Activated T-cell treated with anti-CD3 and anti-CD28 coated beads, Interleukin-2, amount 50 U/mL, for 4 hours (primary cell): Measurements from ENCODE around the gene MZF1. TPM values are rescaled to one million over a fixed set of nuclear protein-coding genes. Genes with fewer than 3 reads are reported as not detected.
"Not testable (repeated sequence)": the region's sequence is repeated elsewhere in the genome, so short reads cannot be mapped to it uniquely, and the experiment has no call there.

Source experiments
- ATAC-seq, 2 donors: fragments of 200-7000 bp; cut with Tn5 transposase; one replicate each; pipeline ENCODE4 v1.10.0; 2021
- DNase-seq: peaks from one replicate; pipeline ENCODE4 v3.0.0-alpha.2; 2020
- H3K27me3 Mint-ChIP-seq: one replicate; pipeline ENCODE4 v1.8.0; 2021; ENCODE audit warnings: low read depth, mixed read lengths
- H3K36me3 Mint-ChIP-seq: one replicate; pipeline ENCODE4 v1.8.0; 2022; ENCODE audit warnings: mixed read lengths; ENCODE audit not compliant: insufficient read depth
- H3K4me1 Mint-ChIP-seq: one replicate; pipeline ENCODE4 v1.8.0; 2021; ENCODE audit warnings: low read depth, mixed read lengths
- H3K4me3 Mint-ChIP-seq: one replicate; pipeline ENCODE4 v1.8.0; 2021; ENCODE audit warnings: mild to moderate bottlenecking, moderate library complexity, mixed read lengths
- H3K9me3 Mint-ChIP-seq: one replicate; pipeline ENCODE4 v1.8.0; 2021; ENCODE audit warnings: mixed read lengths
- total RNA-seq, 3 donors: library from RNA; stranded (reverse); gene quantifications; one replicate each; pipeline ENCODE4 v1.2.1, GENCODE V29; 2021

The MZF1 gene
- total RNA-seq = 10 to 100 TPM; 12.4 to 16.9 (median 12.7) TPM

GRCh38 chr19:58572818-58573657 lies at the start of gene MZF1:
MZF1 (minus strand) TSS chr19:58573335; CDS start chr19:58571389, 1,946 bp downstream.
- peaks cover 9% of the 10 kb centered on the region for H3K36me3 Mint-ChIP-seq
- peak; percentile 100 for DNase-seq
- H3K4me1 Mint-ChIP-seq = peaks cover 37% of the 10 kb centered on the region
- H3K4me3 Mint-ChIP-seq = peak within 1 kb of the TSS; percentile 97
- no peaks in the 10 kb centered on the region for H3K27me3 Mint-ChIP-seq
- H3K9me3 Mint-ChIP-seq = no peaks in the 10 kb centered on the region
- ATAC-seq = peak; percentile 75 to 77

GRCh38 chr19:58607213-58607612 lies 34.1 kb upstream of the MZF1 start:
- H3K4me1 Mint-ChIP-seq, H3K36me3 Mint-ChIP-seq, H3K4me3 Mint-ChIP-seq, ATAC-seq, H3K27me3 Mint-ChIP-seq, DNase-seq, H3K9me3 Mint-ChIP-seq: not testable (repeated sequence)

GRCh38 chr19:58606251-58606896 lies 33.2 kb upstream of the MZF1 start:
- DNase-seq = not testable (repeated sequence)

GRCh38 chr19:58586133-58586765 lies 13.1 kb upstream of the MZF1 start:
- DNase-seq (no peak), ATAC-seq (no peak)
- no peak overlapping the region for H3K4me3 Mint-ChIP-seq
- H3K27me3 Mint-ChIP-seq = no peaks in the 10 kb centered on the region
- peaks cover 3% of the 10 kb centered on the region for H3K4me1 Mint-ChIP-seq
- H3K9me3 Mint-ChIP-seq = no peaks in the 10 kb centered on the region
- peaks cover 6% of the 10 kb centered on the region for H3K36me3 Mint-ChIP-seq

More at GRCh38 chr19:58606251-58606896, 33.2 kb upstream of the MZF1 start:
- H3K9me3 Mint-ChIP-seq, ATAC-seq, H3K36me3 Mint-ChIP-seq, H3K27me3 Mint-ChIP-seq, H3K4me3 Mint-ChIP-seq, H3K4me1 Mint-ChIP-seq: not testable (repeated sequence)

GRCh38 chr19:58585442-58586132 lies 12.5 kb upstream of the MZF1 start:
- Mint-ChIP-seq H3K4me3 (no peak overlapping the region), H3K36me3 (peaks cover 9% of the 10 kb centered on the region), H3K27me3 (no peaks in the 10 kb centered on the region), H3K9me3 (no peaks in the 10 kb centered on the region), H3K4me1 (peaks cover 7% of the 10 kb centered on the region)
- no peak for ATAC-seq
- DNase-seq = no peak

GRCh38 chr19:58584498-58585441 lies 11.6 kb upstream of the MZF1 start:
- H3K4me3 Mint-ChIP-seq = no peak overlapping the region

GRCh38 chr19:58582985-58583384 lies 9.8 kb upstream of the MZF1 start:
- Mint-ChIP-seq H3K36me3 (peaks cover 9% of the 10 kb centered on the region), H3K27me3 (no peaks in the 10 kb centered on the region), H3K4me3 (no peak overlapping the region), H3K9me3 (no peaks in the 10 kb centered on the region), H3K4me1 (peaks cover 21% of the 10 kb centered on the region)
- no peak for ATAC-seq
- DNase-seq = no peak

More at GRCh38 chr19:58584498-58585441, 11.6 kb upstream of the MZF1 start:
- Mint-ChIP-seq H3K36me3 (peaks cover 9% of the 10 kb centered on the region), H3K4me1 (peaks cover 7% of the 10 kb centered on the region), H3K27me3 (no peaks in the 10 kb centered on the region), H3K9me3 (no peaks in the 10 kb centered on the region)
- no peak for ATAC-seq
- no peak for DNase-seq

- ATAC-seq = peak; percentile 93 to 97
- Mint-ChIP-seq H3K27me3 (no peaks in the 10 kb centered on the region), H3K4me3 (no peak overlapping the region), H3K9me3 (no peaks in the 10 kb centered on the region), H3K36me3 (peaks cover 9% of the 10 kb centered on the region), H3K4me1 (peaks cover 26% of the 10 kb centered on the region)
- peak; percentile 91 for DNase-seq
Measured at GRCh38 chr19:58581227-58582141, 8.3 kb upstream of the MZF1 start.

- Mint-ChIP-seq H3K36me3 (peaks cover 9% of the 10 kb centered on the region), H3K4me1 (peaks cover 34% of the 10 kb centered on the region), H3K9me3 (no peaks in the 10 kb centered on the region), H3K27me3 (no peaks in the 10 kb centered on the region), H3K4me3 (no peak overlapping the region)
- DNase-seq = no peak
- no peak for ATAC-seq
Measured at GRCh38 chr19:58579473-58580142, 6.5 kb upstream of the MZF1 start.

GRCh38 chr19:58578012-58578925 lies 5.1 kb upstream of the MZF1 start:
- Mint-ChIP-seq H3K27me3 (no peaks in the 10 kb centered on the region), H3K36me3 (peaks cover 9% of the 10 kb centered on the region), H3K9me3 (no peaks in the 10 kb centered on the region), H3K4me3 (peak overlapping the region; percentile 12), H3K4me1 (peaks cover 46% of the 10 kb centered on the region)
- ATAC-seq = peak; percentile 20 to 41
- DNase-seq = peak; percentile 1

GRCh38 chr19:58577581-58577980 lies 4.4 kb upstream of the MZF1 start:
- H3K27me3 Mint-ChIP-seq, H3K9me3 Mint-ChIP-seq, DNase-seq, ATAC-seq, H3K36me3 Mint-ChIP-seq: not testable (repeated sequence)
- H3K4me1 Mint-ChIP-seq = peaks cover 46% of the 10 kb centered on the region
- H3K4me3 Mint-ChIP-seq = peak overlapping the region; percentile 11
